Panc1 (cell line): Measurements from ENCODE around the gene EIF4G3. TPM values are rescaled to one million over a fixed set of nuclear protein-coding genes. Genes with fewer than 3 reads are reported as not detected.

Source experiments
- ATAC-seq: fragments of 200-7000 bp; cut with Tn5 transposase; 2 replicates; pipeline ENCODE4 v1.9.1; 2020; ENCODE audit warnings: mild to moderate bottlenecking, moderate library complexity
- BruUV-seq: library from RNA; stranded (reverse); fragments of 400-500 nt; replicated peaks from 2 replicates; lab custom pipeline; 2021; lab: Mats Ljungman, UMichigan
- CTCF ChIA-PET: fragments of 300-600 bp; sonication (Branson Sonifier 250); formaldehyde crosslinking; loops from one replicate; lab custom pipeline; 2022; ENCODE audit warnings: antibody characterized with exemption; lab: Charles Lee
- POLR2A ChIA-PET: fragments of 300-600 bp; sonication (Branson Sonifier 250); formaldehyde crosslinking; loops from one replicate; lab custom pipeline; 2022; ENCODE audit warnings: antibody characterized with exemption; lab: Charles Lee
- DNase-seq: peaks from one replicate; pipeline ENCODE4 v3.0.0-alpha.2; 2010; ENCODE audit warnings: low read depth, low spot score
- H3K27ac ChIP-seq: 2 replicates; pipeline ENCODE4 v1.5.1; 2011; ENCODE audit warnings: mild to moderate bottlenecking, low read length, inconsistent platforms
- H3K27me3 ChIP-seq: fragments of 200-500 bp; sonication (Bioruptor generic); 2 replicates; pipeline ENCODE4 v1.6.0; 2014; ENCODE audit warnings: low read length, inconsistent platforms; ENCODE audit not compliant: control insufficient read depth, insufficient read depth
- H3K36me3 ChIP-seq: fragments of 200-500 bp; sonication (Bioruptor generic); 2 replicates; pipeline ENCODE4 v1.5.1; 2014; ENCODE audit warnings: inconsistent platforms, mild to moderate bottlenecking, low read length, moderate library complexity; ENCODE audit not compliant: control insufficient read depth, insufficient read depth
- H3K4me1 ChIP-seq: 2 replicates; pipeline ENCODE4 v1.5.1; 2011; ENCODE audit warnings: inconsistent platforms, mild to moderate bottlenecking, low read length, moderate library complexity; ENCODE audit not compliant: control insufficient read depth, insufficient read depth
- H3K4me3 ChIP-seq, 2 experiments: 2 replicates each; pipeline ENCODE4 v1.5.1; 2011 to 2012; ENCODE audit warnings: low read depth in 2 of 2, low read length in 2 of 2, mild to moderate bottlenecking in 2 of 2, inconsistent platforms in 1 of 2, moderate library complexity in 1 of 2
- H3K9me3 ChIP-seq: fragments of 200-500 bp; sonication (Bioruptor generic); 2 replicates; pipeline ENCODE4 v1.5.1; 2014; ENCODE audit warnings: low read depth, mild to moderate bottlenecking, inconsistent platforms, low read length, moderate library complexity; ENCODE audit not compliant: control insufficient read depth, insufficient read depth
- POLR2AphosphoS5 ChIP-seq: IDR thresholded peaks from 2 replicates; pipeline ENCODE4 v1.6.1; 2012; ENCODE audit warnings: mild to moderate bottlenecking, low read depth, low read length, moderate library complexity
- SIN3A ChIP-seq: IDR thresholded peaks from 2 replicates; pipeline ENCODE4 v1.6.1; 2012; ENCODE audit warnings: low read depth, mild to moderate bottlenecking, low read length, moderate library complexity, borderline replicate concordance; ENCODE audit not compliant: insufficient read depth
- TCF7L2 ChIP-seq: IDR thresholded peaks from 2 replicates; pipeline ENCODE4 v1.6.1; 2011; ENCODE audit warnings: mild to moderate bottlenecking, low read depth, low read length, inconsistent platforms
- in situ Hi-C: cut with HindIII; loops from 2 replicates; pipeline ENCODE4 v1.10.0; 2016; ENCODE audit warnings: low sequenced_read_pairs, low pct_unique_long_range_greater_than_20kb
- intact Hi-C: fragments of 100-400 bp; cut with micrococcal nuclease; formaldehyde crosslinking; loops from one replicate; pipeline ENCODE4 v1.10.0; 2022; ENCODE audit not compliant: unreplicated experiment
- total RNA-seq: library from RNA; stranded (reverse); gene quantifications from one replicate; pipeline ENCODE4 v1.2.1, GENCODE V29; 2021; ENCODE audit not compliant: unreplicated experiment
- TF ChIP-seq, protein P1 (sequence below): fragments of 450-650 bp; IDR thresholded peaks from 2 replicates; pipeline ENCODE4 v1.5.1; 2017; ENCODE audit warnings: mild to moderate bottlenecking
- TF ChIP-seq, protein P2 (sequence below), 2 experiments: IDR thresholded peaks; 2 replicates each; pipeline ENCODE4 v1.6.1; 2011 to 2012; ENCODE audit warnings: low read depth in 2 of 2, control low read depth in 1 of 2, low read length in 1 of 2, mild to moderate bottlenecking in 1 of 2, moderate library complexity in 1 of 2; ENCODE audit not compliant: insufficient read depth in 1 of 2

EIF4G3 gene
- total RNA-seq, 1 experiment from 2014 or later = 78.6 TPM

DNA sequence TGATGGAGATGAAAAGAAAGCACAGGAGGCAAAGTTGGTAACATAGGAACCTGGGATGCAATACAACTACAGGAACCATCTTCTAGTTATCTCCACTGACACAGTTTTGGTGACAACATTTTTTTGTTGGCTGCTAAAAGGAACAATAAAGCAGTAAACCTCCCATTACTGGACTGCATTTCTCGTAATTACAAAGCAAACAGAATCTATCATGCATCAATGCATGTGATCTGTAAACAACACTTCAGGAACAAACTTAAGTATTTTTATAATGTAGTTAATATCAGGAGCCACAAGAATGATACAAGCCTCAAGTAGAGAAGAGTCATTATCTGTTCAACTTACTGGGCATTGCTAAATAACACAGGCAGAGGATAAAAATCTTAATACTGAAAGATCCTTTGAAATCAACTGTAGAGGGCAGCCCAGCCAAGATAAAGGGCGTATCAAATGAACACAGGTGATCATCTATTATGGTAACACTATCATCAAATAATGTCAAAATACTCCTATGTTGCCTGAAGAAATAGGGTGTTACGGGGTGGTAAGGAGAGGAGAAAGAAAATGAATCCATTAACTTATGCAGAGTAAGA is 193.3 kb downstream of the EIF4G3 start:
- no peak overlapping the region for H3K4me3 ChIP-seq
- ChIA-PET CTCF (no interaction called here), POLR2A (interaction anchor here (0.7 kb wide), 1 partner anchor 8 kb away, joined by 3 read pairs; no protein-coding TSS in a partner anchor)
- no peak for ATAC-seq
- peaks cover 10% of the 10 kb centered on the region for H3K4me1 ChIP-seq
- H3K36me3 ChIP-seq = peaks cover 8% of the 10 kb centered on the region; the same call in 1 of the 2 replicates
- in situ Hi-C loops (no loop called here), intact Hi-C loops (loop anchor here (10.0 kb wide), 1 partner anchor 211 kb away; no protein-coding TSS in a partner anchor)
- H3K9me3 ChIP-seq = no peaks in the 10 kb centered on the region
- no peak for DNase-seq
- H3K27me3 ChIP-seq = no peaks in the 10 kb centered on the region
- no TSS peak for BruUV-seq
- no peak overlapping the region for H3K27ac ChIP-seq
- TF ChIP-seq, protein P1, sequence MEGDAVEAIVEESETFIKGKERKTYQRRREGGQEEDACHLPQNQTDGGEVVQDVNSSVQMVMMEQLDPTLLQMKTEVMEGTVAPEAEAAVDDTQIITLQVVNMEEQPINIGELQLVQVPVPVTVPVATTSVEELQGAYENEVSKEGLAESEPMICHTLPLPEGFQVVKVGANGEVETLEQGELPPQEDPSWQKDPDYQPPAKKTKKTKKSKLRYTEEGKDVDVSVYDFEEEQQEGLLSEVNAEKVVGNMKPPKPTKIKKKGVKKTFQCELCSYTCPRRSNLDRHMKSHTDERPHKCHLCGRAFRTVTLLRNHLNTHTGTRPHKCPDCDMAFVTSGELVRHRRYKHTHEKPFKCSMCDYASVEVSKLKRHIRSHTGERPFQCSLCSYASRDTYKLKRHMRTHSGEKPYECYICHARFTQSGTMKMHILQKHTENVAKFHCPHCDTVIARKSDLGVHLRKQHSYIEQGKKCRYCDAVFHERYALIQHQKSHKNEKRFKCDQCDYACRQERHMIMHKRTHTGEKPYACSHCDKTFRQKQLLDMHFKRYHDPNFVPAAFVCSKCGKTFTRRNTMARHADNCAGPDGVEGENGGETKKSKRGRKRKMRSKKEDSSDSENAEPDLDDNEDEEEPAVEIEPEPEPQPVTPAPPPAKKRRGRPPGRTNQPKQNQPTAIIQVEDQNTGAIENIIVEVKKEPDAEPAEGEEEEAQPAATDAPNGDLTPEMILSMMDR = no peak; the same call in 1 of the 2 replicates
- TF ChIP-seq, protein P2, sequence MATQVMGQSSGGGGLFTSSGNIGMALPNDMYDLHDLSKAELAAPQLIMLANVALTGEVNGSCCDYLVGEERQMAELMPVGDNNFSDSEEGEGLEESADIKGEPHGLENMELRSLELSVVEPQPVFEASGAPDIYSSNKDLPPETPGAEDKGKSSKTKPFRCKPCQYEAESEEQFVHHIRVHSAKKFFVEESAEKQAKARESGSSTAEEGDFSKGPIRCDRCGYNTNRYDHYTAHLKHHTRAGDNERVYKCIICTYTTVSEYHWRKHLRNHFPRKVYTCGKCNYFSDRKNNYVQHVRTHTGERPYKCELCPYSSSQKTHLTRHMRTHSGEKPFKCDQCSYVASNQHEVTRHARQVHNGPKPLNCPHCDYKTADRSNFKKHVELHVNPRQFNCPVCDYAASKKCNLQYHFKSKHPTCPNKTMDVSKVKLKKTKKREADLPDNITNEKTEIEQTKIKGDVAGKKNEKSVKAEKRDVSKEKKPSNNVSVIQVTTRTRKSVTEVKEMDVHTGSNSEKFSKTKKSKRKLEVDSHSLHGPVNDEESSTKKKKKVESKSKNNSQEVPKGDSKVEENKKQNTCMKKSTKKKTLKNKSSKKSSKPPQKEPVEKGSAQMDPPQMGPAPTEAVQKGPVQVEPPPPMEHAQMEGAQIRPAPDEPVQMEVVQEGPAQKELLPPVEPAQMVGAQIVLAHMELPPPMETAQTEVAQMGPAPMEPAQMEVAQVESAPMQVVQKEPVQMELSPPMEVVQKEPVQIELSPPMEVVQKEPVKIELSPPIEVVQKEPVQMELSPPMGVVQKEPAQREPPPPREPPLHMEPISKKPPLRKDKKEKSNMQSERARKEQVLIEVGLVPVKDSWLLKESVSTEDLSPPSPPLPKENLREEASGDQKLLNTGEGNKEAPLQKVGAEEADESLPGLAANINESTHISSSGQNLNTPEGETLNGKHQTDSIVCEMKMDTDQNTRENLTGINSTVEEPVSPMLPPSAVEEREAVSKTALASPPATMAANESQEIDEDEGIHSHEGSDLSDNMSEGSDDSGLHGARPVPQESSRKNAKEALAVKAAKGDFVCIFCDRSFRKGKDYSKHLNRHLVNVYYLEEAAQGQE (IDR thresholded peaks at IDR 0.05; ENCODE audit: insufficient read depth in 1 of 2, low read depth in 2 of 2, low read length in 1 of 2) = no peak
- TF ChIP-seq POLR2AphosphoS5 = no peak
- no peak for TF ChIP-seq TCF7L2
- TF ChIP-seq SIN3A = no peak

DNA sequence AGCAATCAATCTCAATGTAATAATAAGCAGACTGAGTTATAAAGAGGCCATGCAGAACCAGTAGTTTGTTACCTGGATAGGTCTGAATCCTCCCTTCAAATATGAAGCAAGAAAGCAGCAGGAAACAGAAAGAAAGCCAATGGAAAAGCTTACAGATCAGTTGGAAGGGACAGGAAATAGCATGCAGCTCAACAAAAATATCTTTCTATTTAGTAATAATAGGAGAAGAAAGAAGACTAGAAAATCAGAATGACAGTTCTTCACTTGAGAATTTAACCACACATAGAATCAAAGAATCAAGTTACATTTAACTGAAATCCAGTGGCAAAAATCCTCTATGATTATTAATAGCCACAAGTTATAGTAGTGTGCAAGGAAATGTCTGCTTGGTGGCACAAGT is 194.4 kb downstream of the EIF4G3 start:
- Histone ChIP-seq H3K9me3 (no peaks in the 10 kb centered on the region), H3K4me3 (no peak overlapping the region), H3K4me1 (peaks cover 10% of the 10 kb centered on the region), H3K27ac (no peak overlapping the region), H3K27me3 (no peaks in the 10 kb centered on the region), H3K36me3 (peaks cover 8% of the 10 kb centered on the region; the same call in 1 of the 2 replicates)
- ChIA-PET CTCF (interaction anchor here (0.6 to 1.6 kb wide), 2 partner anchors 33 to 213 kb away, joined by 6 to 7 read pairs; no protein-coding TSS in a partner anchor), POLR2A (no interaction called here)
- BruUV-seq = no TSS peak
- in situ Hi-C loops (no loop called here), intact Hi-C loops (loop anchor here (10.0 kb wide), 1 partner anchor 212 kb away; no protein-coding TSS in a partner anchor)
- 0 out of 2 replicates have a peak, but pooled peaks have one; percentile 53 for ATAC-seq
- no peak for DNase-seq
- TF ChIP-seq, protein P1 = peak; percentile 8; the same call in 1 of the 2 replicates
- TF ChIP-seq POLR2AphosphoS5 = no peak
